Activated gamma-delta T cell (primary cell): ENCODE results near the gene FBXL19.
A peak's percentile ranks its signal among the peaks of the same experiment; 100 is the strongest.

ENCODE experiments used
- DNase-seq: peaks from one replicate; lab custom pipeline; 2025; lab: John Stamatoyannopoulos, UW

FBXL19 gene

GRCh38 chr16:30895627-30896260, 27.6 kb upstream of the FBXL19 start:
- peak; percentile 21 for DNase-seq

GRCh38 chr16:30896261-30896888, 27.0 kb upstream of the FBXL19 start, which contains the start of gene CTF1:
TSS of gene CTF1 (plus strand) at chr16:30896614. CDS start at chr16:30896644, 30 bp downstream.
- no peak for DNase-seq

GRCh38 chr16:30896889-30897733, 26.3 kb upstream of the FBXL19 start:
- DNase-seq = peak; percentile 62

GRCh38 chr16:30899794-30900193, 23.6 kb upstream of the FBXL19 start:
- no peak for DNase-seq

- no peak for DNase-seq
Observed at GRCh38 chr16:30900588-30900987, 22.8 kb upstream of the FBXL19 start.

GRCh38 chr16:30901201-30902028, 22.0 kb upstream of the FBXL19 start:
- no peak for DNase-seq

GRCh38 chr16:30902029-30902972, 21.1 kb upstream of the FBXL19 start:
- DNase-seq = peak; percentile 52

- DNase-seq = no peak
Observed at GRCh38 chr16:30903002-30903401, 20.4 kb upstream of the FBXL19 start.

GRCh38 chr16:30903596-30903995, 19.8 kb upstream of the FBXL19 start:
- DNase-seq = no peak

GRCh38 chr16:30904114-30904780, 19.1 kb upstream of the FBXL19 start:
- no peak for DNase-seq

- no peak for DNase-seq
Observed at GRCh38 chr16:30907064-30907463, 16.3 kb upstream of the FBXL19 start.

GRCh38 chr16:30910427-30911029, 12.8 kb upstream of the FBXL19 start:
- DNase-seq = no peak

GRCh38 chr16:30912794-30913412, 10.5 kb upstream of the FBXL19 start:
- DNase-seq = no peak

GRCh38 chr16:30914830-30915229, 8.5 kb upstream of the FBXL19 start:
- DNase-seq = no peak

GRCh38 chr16:30918614-30919013, 4.8 kb upstream of the FBXL19 start:
- no peak for DNase-seq

GRCh38 chr16:30920891-30921290, 2.5 kb upstream of the FBXL19 start:
- no peak for DNase-seq

GRCh38 chr16:30921459-30921747, 2.0 kb upstream of the FBXL19 start:
- no peak for DNase-seq

GRCh38 chr16:30921748-30922419, 1.5 kb upstream of the FBXL19 start:
- DNase-seq = peak; percentile 35

GRCh38 chr16:30922420-30922959, 882 bp upstream of the FBXL19 start:
- DNase-seq = peak; percentile 98
